GM21526 (cell line): ENCODE measurements around the gene YWHAB.

Experiments used
- ATAC-seq: cut with Tn5 transposase; IDR thresholded peaks from one replicate; pipeline ENCODE4 v1.9.1; 2021; ENCODE audit warnings: moderate library complexity; ENCODE audit not compliant: unreplicated experiment, low FRiP score

YWHAB gene

GRCh38 chr20:44948513-44948912 is 63.0 kb downstream of the YWHAB start:
- no peak for ATAC-seq

- ATAC-seq: no peak
Observed at GRCh38 chr20:44950368-44950767, 64.9 kb downstream of the YWHAB start.

- no peak for ATAC-seq
Observed at GRCh38 chr20:44952731-44953130, 67.2 kb downstream of the YWHAB start.

GRCh38 chr20:44954211-44954610 is 68.7 kb downstream of the YWHAB start:
- no peak for ATAC-seq

- no peak for ATAC-seq
Observed at GRCh38 chr20:44955270-44955669, 69.8 kb downstream of the YWHAB start.

GRCh38 chr20:44956410-44956809 is 70.9 kb downstream of the YWHAB start:
- no peak for ATAC-seq
